K562 (cell line): ENCODE data around the gene EPHA1. TPM values are rescaled to one million over a fixed set of nuclear protein-coding genes. Genes with fewer than 3 reads are reported as not detected.
A peak's percentile ranks its signal among the peaks of the same experiment; 100 is the strongest.

ENCODE experiments used
- CBX2 ChIP-seq: fragments of 200-600 bp; sonication (generic); IDR thresholded peaks from one replicate; pipeline ENCODE4 v1.6.1; 2012; ENCODE audit warnings: mild to moderate bottlenecking, low read length, inconsistent platforms; ENCODE audit not compliant: insufficient read depth, poor library complexity, severe bottlenecking
- HDGF ChIP-seq: fragments of 450-650 bp; IDR thresholded peaks from 2 replicates; pipeline ENCODE4 v1.6.1; 2016
- NFATC3 ChIP-seq: fragments of 450-650 bp; IDR thresholded peaks from 2 replicates; pipeline ENCODE4 v1.6.1; 2017; ENCODE audit warnings: mild to moderate bottlenecking
- PHTF2 ChIP-seq: fragments of 250-450 bp; sonication (Bioruptor Pico); IDR thresholded peaks from 2 replicates; pipeline ENCODE4 v1.5.0; 2021; ENCODE audit warnings: mild to moderate bottlenecking
- TFAM ChIP-seq: fragments of 250-450 bp; sonication (Bioruptor Pico); conservative IDR thresholded peaks from 2 replicates; pipeline ENCODE4 v1.5.0; 2021; ENCODE audit warnings: mild to moderate bottlenecking, moderate library complexity
- ZFP36 ChIP-seq: fragments of 150-350 bp; IDR thresholded peaks from 2 replicates; pipeline ENCODE4 v1.6.1; 2018; ENCODE audit warnings: low read length, low read depth; ENCODE audit not compliant: partially characterized antibody
- ZNF584 ChIP-seq: fragments of 200-800 bp; sonication (Bioruptor generic); IDR thresholded peaks from 2 replicates; pipeline ENCODE4 v1.6.1; 2016; ENCODE audit warnings: low read depth, mild to moderate bottlenecking, missing genetic modification characterization, missing compliant biosample characterization
- polyA plus RNA-seq, 8 experiments: library from polyadenylated mRNA; depleted of rRNA in 4 of 8; stranded (reverse) in 5 of 8; unstranded in 3 of 8; fragments of >200 nt; fragmentation: Nextera tagmentation in 2 of 8; fragmentation: Illumina TruSeq in 1 of 8; extraction: Ambion mirVana in 2 of 8; extraction: Trizol in 1 of 8; gene quantifications; 2 replicates each; pipeline versions ENCODE4 v1.2.1 to v1.2.3, GENCODE V29; 2011 to 2014; ENCODE audit warnings: inconsistent platforms in 1 of 8, missing spikeins in 1 of 8
- total RNA-seq, 7 experiments: library from RNA; depleted of rRNA in 6 of 7; stranded (reverse); fragments of >200 nt in 6 of 7; fragmentation: Illumina TruSeq in 2 of 7; extraction: Trizol in 2 of 7; gene quantifications; 2 replicates each; pipeline versions ENCODE4 v1.2.1 to v1.2.3, GENCODE V29; 2011 to 2021; ENCODE audit warnings: low replicate concordance in 1 of 7
- TF ChIP-seq, protein P1 (sequence below): sonication (generic); formaldehyde crosslinking; IDR thresholded peaks from 2 replicates; pipeline ENCODE4 v1.8.0; 2022; ENCODE audit warnings: mild to moderate bottlenecking, missing genetic modification reagents
- TF ChIP-seq, protein P2 (sequence below): sonication (generic); formaldehyde crosslinking; IDR thresholded peaks from 2 replicates; pipeline ENCODE4 v1.5.0; 2020; ENCODE audit warnings: missing genetic modification reagents
- TF ChIP-seq, protein P3 (sequence below): fragments of 450-650 bp; IDR thresholded peaks from 2 replicates; pipeline ENCODE4 v1.6.1; 2016; ENCODE audit warnings: antibody characterized with exemption
- TF ChIP-seq, protein P4 (sequence below): fragments of 450-650 bp; formaldehyde crosslinking; IDR thresholded peaks from 2 replicates; pipeline ENCODE4 v1.4.0; 2022; ENCODE audit warnings: missing genetic modification characterization
- TF ChIP-seq, protein P5 (sequence below): fragments of 450-650 bp; formaldehyde crosslinking; conservative IDR thresholded peaks from 2 replicates; pipeline ENCODE4 v1.4.0; 2022; ENCODE audit warnings: mild to moderate bottlenecking, missing genetic modification characterization
- TF ChIP-seq, protein P6 (sequence below): fragments of 250-450 bp; sonication (Bioruptor Pico); IDR thresholded peaks from 2 replicates; pipeline ENCODE4 v1.4.0; 2020; ENCODE audit warnings: mild to moderate bottlenecking, moderate library complexity
- TF ChIP-seq, protein P7 (sequence below): fragments of 250-450 bp; sonication (Bioruptor Pico); IDR thresholded peaks from 2 replicates; pipeline ENCODE4 v1.4.0; 2020; ENCODE audit warnings: borderline replicate concordance

The EPHA1 gene
- total and polyA plus RNA-seq, 9 of the 15 experiments (the other 6 are each of a cell fraction or from before 2014, with no cell fraction given): 0.22 to 0.57 (median 0.32) TPM; not detected in 6

DNA sequence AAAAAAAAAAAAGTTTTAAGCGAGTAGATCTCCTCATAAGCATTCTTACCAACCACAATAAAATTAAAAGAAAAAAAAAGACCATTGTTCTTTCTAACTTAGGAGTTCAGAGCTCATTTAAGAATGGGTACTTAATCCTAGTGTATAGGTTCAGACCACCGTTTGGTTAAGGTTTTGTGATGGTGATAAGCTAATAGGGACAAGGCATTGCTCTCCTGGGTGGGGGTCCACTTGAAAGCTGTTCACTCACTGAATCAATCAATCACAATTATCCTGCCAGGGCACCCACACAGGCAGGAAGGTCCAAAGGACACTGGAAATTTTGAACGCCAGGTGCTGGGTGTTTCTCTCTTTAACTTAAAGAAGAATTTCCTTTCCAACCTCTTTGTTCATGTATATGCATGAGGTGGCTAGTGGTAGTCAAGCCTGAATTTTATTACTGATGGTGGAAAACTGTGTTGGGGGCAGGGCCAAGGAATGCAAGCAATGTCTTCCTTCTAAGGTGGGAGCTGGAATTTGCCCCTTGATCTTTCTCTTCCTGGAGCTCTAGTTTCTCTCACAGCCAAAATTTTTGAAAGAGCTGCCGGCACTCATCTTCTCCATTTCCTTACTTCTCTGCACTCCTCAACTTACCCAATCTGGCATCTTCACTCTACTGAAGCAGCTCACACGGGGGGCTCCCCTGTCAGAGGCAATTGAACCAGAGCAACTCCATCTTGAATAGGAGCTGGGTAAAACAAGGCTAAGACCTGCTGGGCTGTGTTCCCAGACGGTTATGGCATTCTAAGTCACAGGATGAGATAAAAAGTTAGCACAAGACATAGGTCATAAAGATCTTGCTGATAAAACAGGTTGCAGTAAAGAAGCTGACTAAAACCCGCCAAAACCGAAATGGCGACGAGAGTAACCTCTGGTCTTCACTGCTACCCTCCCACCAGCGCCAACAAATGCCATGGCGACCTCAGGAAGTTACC is 38.7 kb downstream of the EPHA1 start (continued):
- peak; percentile 98 for TF ChIP-seq PHTF2 (CRISPR knock-in tag)
- TF ChIP-seq, protein P1, sequence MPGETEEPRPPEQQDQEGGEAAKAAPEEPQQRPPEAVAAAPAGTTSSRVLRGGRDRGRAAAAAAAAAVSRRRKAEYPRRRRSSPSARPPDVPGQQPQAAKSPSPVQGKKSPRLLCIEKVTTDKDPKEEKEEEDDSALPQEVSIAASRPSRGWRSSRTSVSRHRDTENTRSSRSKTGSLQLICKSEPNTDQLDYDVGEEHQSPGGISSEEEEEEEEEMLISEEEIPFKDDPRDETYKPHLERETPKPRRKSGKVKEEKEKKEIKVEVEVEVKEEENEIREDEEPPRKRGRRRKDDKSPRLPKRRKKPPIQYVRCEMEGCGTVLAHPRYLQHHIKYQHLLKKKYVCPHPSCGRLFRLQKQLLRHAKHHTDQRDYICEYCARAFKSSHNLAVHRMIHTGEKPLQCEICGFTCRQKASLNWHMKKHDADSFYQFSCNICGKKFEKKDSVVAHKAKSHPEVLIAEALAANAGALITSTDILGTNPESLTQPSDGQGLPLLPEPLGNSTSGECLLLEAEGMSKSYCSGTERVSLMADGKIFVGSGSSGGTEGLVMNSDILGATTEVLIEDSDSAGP (CRISPR knock-in tag): no peak
- TF ChIP-seq, protein P2, sequence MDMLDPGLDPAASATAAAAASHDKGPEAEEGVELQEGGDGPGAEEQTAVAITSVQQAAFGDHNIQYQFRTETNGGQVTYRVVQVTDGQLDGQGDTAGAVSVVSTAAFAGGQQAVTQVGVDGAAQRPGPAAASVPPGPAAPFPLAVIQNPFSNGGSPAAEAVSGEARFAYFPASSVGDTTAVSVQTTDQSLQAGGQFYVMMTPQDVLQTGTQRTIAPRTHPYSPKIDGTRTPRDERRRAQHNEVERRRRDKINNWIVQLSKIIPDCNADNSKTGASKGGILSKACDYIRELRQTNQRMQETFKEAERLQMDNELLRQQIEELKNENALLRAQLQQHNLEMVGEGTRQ (CRISPR knock-in tag): no peak
- TF ChIP-seq, protein P3, sequence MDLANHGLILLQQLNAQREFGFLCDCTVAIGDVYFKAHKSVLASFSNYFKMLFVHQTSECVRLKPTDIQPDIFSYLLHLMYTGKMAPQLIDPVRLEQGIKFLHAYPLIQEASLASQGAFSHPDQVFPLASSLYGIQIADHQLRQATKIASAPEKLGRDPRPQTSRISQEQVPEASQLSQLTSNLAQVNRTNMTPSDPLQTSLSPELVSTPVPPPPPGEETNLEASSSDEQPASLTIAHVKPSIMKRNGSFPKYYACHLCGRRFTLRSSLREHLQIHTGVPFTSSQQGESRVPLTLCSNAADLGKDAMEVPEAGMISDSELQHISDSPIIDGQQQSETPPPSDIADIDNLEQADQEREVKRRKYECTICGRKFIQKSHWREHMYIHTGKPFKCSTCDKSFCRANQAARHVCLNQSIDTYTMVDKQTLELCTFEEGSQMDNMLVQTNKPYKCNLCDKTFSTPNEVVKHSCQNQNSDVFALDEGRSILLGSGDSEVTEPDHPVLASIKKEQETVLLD: no peak
- no peak for TF ChIP-seq NFATC3
- TF ChIP-seq, protein P4, sequence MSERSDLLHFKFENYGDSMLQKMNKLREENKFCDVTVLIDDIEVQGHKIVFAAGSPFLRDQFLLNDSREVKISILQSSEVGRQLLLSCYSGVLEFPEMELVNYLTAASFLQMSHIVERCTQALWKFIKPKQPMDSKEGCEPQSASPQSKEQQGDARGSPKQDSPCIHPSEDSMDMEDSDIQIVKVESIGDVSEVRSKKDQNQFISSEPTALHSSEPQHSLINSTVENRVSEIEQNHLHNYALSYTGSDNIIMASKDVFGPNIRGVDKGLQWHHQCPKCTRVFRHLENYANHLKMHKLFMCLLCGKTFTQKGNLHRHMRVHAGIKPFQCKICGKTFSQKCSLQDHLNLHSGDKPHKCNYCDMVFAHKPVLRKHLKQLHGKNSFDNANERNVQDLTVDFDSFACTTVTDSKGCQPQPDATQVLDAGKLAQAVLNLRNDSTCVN (CRISPR knock-in tag): peak; percentile 73; the same call in 1 of the 2 replicates
- TF ChIP-seq CBX2: no peak
- TF ChIP-seq HDGF: no peak
- TF ChIP-seq ZFP36: peak; percentile 24
- no peak for TF ChIP-seq TFAM (CRISPR knock-in tag)
- TF ChIP-seq, protein P5, sequence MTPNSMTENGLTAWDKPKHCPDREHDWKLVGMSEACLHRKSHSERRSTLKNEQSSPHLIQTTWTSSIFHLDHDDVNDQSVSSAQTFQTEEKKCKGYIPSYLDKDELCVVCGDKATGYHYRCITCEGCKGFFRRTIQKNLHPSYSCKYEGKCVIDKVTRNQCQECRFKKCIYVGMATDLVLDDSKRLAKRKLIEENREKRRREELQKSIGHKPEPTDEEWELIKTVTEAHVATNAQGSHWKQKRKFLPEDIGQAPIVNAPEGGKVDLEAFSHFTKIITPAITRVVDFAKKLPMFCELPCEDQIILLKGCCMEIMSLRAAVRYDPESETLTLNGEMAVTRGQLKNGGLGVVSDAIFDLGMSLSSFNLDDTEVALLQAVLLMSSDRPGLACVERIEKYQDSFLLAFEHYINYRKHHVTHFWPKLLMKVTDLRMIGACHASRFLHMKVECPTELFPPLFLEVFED: no peak
- TF ChIP-seq ZNF584 (CRISPR knock-in tag): peak; percentile 98
- TF ChIP-seq, protein P6, sequence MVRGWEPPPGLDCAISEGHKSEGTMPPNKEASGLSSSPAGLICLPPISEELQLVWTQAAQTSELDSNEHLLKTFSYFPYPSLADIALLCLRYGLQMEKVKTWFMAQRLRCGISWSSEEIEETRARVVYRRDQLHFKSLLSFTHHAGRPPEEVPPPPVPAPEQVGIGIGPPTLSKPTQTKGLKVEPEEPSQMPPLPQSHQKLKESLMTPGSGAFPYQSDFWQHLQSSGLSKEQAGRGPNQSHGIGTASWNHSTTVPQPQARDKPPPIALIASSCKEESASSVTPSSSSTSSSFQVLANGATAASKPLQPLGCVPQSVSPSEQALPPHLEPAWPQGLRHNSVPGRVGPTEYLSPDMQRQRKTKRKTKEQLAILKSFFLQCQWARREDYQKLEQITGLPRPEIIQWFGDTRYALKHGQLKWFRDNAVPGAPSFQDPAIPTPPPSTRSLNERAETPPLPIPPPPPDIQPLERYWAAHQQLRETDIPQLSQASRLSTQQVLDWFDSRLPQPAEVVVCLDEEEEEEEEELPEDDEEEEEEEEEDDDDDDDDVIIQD (CRISPR knock-in tag): peak; percentile 99
- TF ChIP-seq, protein P7, sequence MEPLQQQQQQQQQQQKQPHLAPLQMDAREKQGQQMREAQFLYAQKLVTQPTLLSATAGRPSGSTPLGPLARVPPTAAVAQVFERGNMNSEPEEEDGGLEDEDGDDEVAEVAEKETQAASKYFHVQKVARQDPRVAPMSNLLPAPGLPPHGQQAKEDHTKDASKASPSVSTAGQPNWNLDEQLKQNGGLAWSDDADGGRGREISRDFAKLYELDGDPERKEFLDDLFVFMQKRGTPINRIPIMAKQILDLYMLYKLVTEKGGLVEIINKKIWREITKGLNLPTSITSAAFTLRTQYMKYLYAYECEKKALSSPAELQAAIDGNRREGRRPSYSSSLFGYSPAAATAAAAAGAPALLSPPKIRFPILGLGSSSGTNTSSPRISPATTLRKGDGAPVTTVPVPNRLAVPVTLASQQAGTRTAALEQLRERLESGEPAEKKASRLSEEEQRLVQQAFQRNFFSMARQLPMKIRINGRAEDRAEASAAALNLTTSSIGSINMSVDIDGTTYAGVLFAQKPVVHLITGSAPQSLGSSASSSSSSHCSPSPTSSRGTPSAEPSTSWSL (CRISPR knock-in tag): peak; percentile 99
